SK-N-MC (cell line): ENCODE measurements around the gene KIF16B.

Source experiments
- DNase-seq: peaks from one replicate; pipeline ENCODE4 v3.0.0-alpha.2; 2011; ENCODE audit warnings: low read depth, low spot score
- H3K27ac ChIP-seq: fragments of 200-600 bp; sonication (generic); 2 replicates; pipeline ENCODE4 v1.5.1; 2016; ENCODE audit warnings: mixed run types
- H3K36me3 ChIP-seq: fragments of 200-600 bp; sonication (generic); 2 replicates; pipeline ENCODE4 v1.6.1; 2017; ENCODE audit warnings: antibody characterized with exemption, low read length, mixed read lengths; ENCODE audit not compliant: insufficient read depth
- H3K4me3 ChIP-seq: fragments of 200-600 bp; sonication (generic); 2 replicates; pipeline ENCODE4 v1.5.1; 2016
- H3K9ac ChIP-seq: fragments of 200-600 bp; sonication (generic); 2 replicates; pipeline ENCODE4 v1.8.0; 2017; ENCODE audit warnings: mixed run types, mixed read lengths; ENCODE audit not compliant: insufficient read length
- H3K9me3 ChIP-seq: fragments of 200-600 bp; sonication (generic); 2 replicates; pipeline ENCODE4 v1.6.1; 2017; ENCODE audit warnings: low read depth, mild to moderate bottlenecking, antibody characterized with exemption, low read length, moderate library complexity, mixed read lengths
- EZH2 ChIP-seq: fragments of 200-600 bp; sonication (generic); IDR thresholded peaks from one replicate; pipeline ENCODE4 v1.6.1; 2017; ENCODE audit warnings: antibody characterized with exemption
- FOXP2 ChIP-seq: optimal IDR thresholded peaks from 2 replicates; pipeline ENCODE3; 2011; ENCODE audit warnings: mild to moderate bottlenecking, moderate library complexity; ENCODE audit not compliant: insufficient read depth; ENCODE audit errors: extremely low read length, control extremely low read depth
- POLR2AphosphoS5 ChIP-seq: IDR thresholded peaks from 2 replicates; pipeline ENCODE4 v1.6.1; 2012; ENCODE audit warnings: mild to moderate bottlenecking, low read depth, low read length, borderline replicate concordance

Gene KIF16B

DNA sequence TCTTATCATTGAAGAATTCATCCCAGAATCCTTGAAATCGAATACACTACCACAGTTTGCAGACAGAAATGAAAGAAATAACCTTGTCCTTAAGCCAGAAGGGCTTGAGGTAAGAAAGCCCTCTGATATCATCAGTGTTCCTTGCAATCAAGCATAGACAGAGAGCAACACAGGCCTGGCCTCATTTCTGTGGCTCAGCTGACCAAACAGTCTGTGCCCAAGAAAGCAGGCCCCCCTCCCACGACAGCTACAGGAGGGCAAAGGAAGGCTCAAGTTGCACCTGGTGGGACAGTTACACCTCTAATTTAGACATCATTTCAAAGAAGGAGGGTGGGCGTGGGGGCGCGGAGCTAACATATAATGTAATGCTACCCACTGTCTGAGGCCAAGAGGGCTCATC, 21.6 kb downstream of the KIF16B start:
- Histone ChIP-seq H3K4me3 (no peak overlapping the region), H3K9me3 (no peaks in the 10 kb centered on the region), H3K36me3 (no peaks in the 10 kb centered on the region), H3K27ac (no peak overlapping the region), H3K9ac (no peak overlapping the region)
- TF ChIP-seq POLR2AphosphoS5 = no peak
- no peak for TF ChIP-seq FOXP2
- TF ChIP-seq EZH2 = no peak
- no peak for DNase-seq

DNA sequence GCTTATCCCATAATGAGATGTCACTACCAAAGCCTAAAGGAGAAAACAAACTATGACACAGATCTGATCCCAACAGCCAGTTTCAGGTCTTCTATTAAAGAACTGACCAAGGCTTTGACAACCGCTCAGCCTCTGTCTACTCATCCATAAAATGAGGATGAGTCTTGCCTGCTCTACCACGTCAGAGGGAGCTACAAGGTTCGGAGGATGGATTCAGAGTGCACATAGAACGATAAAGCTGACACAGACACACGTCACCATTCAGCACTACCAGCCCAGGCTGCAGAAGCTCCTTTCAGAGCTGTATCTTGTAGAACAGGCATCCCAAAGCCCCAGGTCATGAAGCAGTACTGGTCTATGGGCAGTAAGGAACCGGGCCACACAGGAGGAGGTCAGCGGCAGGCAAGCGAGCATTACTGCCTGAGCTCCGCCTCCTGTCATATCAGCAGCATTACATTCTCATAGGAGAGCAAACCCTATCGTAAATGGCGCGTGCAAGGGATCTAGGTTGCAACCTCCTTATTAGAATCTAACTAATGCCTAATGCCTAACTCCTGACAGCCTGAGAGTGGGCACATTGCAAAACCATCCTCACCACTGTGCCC, 25.1 kb downstream of the KIF16B start:
- no peak for DNase-seq
- Histone ChIP-seq H3K9ac (no peak overlapping the region), H3K9me3 (no peaks in the 10 kb centered on the region), H3K4me3 (no peak overlapping the region), H3K36me3 (no peaks in the 10 kb centered on the region), H3K27ac (no peak overlapping the region)
- TF ChIP-seq FOXP2 (no peak), EZH2 (no peak), POLR2AphosphoS5 (no peak)

DNA sequence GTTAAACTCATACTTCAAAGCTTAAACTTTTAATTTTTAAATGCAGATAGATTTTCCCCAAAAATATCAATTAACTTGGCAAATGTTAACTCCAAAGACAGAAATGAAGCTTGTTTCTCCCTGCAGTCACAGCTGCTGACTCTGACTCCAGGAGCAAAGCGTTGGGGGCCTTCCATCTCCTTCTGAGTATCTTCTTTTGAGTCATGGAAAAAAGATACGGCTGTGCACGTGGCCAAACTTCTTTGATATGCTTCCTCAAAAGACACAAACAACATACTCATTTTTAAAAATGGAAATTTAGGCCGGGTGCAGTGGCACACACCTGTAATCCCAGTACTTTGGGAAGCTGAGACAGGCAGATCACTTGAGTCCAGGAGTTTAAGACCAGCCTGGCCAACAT, 28.3 kb downstream of the KIF16B start:
- Histone ChIP-seq H3K27ac (no peak overlapping the region), H3K9ac (no peak overlapping the region), H3K36me3 (no peaks in the 10 kb centered on the region), H3K9me3 (no peaks in the 10 kb centered on the region), H3K4me3 (no peak overlapping the region)
- TF ChIP-seq FOXP2 (no peak), POLR2AphosphoS5 (no peak), EZH2 (no peak)
- DNase-seq = no peak

DNA sequence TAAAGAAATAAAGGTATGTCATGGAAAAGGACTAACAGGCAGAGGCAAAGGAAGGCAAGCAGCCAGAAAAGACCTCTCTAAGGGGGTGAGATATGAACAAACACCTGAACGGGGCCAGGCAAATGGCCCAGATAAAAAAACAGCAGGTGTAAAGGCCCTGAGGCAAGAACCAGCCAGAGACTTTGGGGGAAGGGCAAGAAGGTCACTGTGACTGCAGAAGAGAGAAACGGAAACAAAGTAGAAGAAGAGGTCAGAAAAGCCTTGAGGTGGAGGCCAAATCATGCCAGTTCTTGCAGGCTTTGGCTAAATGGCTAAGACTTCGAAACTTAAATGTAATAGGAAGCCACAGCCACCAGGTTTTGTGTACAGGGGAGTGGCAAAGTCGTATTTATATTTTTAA, 30.8 kb downstream of the KIF16B start:
- H3K9ac ChIP-seq = no peak overlapping the region
- TF ChIP-seq POLR2AphosphoS5 (no peak), EZH2 (no peak), FOXP2 (no peak)
- no peaks in the 10 kb centered on the region for H3K9me3 ChIP-seq
- no peak for DNase-seq
- H3K4me3 ChIP-seq = no peak overlapping the region
- no peak overlapping the region for H3K27ac ChIP-seq
- no peaks in the 10 kb centered on the region for H3K36me3 ChIP-seq

DNA sequence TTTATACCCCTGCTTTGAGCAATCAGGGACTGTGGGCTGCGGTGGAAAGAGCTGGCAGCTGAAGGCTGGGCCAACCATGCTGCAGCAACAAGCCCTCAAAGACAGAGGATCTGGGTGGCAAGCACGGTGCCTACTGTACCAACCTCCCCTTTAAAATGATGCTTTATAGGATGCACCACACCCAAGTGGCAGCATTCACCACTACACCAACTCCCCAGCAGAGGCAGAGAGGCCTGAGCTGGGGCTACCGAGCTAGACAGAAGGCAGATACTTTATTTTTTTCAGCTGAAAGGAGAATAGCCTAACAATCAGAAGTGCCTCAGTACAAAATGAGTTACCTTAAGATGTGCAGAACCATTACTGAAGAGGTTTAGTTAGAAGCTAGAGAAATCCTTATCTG, 31.4 kb downstream of the KIF16B start:
- Histone ChIP-seq H3K27ac (no peak overlapping the region), H3K36me3 (no peaks in the 10 kb centered on the region), H3K4me3 (no peak overlapping the region), H3K9me3 (no peaks in the 10 kb centered on the region), H3K9ac (no peak overlapping the region)
- no peak for TF ChIP-seq FOXP2
- TF ChIP-seq EZH2 = no peak
- TF ChIP-seq POLR2AphosphoS5 = no peak
- no peak for DNase-seq

DNA sequence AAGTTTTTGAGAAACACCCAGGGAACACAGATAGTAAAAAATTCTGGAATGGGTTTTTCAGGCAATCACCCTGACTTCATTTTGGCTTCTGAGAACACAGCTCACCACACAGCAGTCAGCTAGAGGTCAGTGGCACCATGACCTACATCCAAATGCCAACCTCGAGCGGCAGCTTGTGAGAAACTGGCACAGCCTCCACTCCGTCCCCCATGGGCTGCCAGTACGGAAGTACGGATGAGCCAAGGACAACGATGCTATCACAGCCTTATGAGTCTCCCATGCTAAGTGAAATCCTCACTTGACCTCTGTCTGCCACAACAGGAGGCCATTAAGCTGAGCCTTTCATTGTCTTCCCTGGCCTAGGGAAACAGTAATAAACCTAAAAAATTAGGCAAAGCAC, 32.0 kb downstream of the KIF16B start:
- no peak overlapping the region for H3K4me3 ChIP-seq
- no peak overlapping the region for H3K27ac ChIP-seq
- no peak for DNase-seq

DNA sequence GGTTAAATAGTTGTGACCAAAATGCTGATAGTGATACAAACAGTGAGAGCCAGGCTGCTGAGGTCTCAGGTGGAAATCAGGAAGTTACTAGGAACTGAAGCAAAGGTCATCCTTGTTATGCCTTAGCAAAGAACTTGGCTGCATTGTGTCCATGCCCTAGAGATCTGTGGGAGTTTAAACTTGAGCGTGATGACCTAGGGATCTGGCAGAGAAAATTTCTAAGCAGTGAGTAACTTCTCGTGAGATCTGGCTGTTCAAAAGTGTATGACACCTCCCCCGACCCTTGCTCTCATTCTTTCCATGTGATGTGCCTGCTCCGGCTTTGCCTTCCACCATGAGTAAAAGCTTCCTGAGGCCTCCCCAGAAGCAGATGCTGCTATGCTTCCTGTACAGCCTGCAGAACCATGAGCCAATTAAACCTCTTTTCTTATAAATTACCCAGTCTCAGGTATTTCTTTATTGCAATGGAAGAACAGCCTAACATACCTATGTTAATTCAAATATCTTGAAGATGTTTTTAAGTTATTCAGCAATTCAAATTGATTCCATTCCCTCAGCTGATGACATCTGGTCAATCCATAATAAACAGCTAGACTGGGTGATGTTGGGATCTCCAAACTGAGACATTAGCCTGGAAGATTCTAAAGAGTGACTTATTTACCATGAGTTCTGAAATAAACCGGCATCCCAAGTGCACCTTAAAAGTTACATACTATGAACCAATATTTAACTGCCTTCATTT, 33.8 kb downstream of the KIF16B start:
- H3K36me3 ChIP-seq = no peaks in the 10 kb centered on the region
- no peaks in the 10 kb centered on the region for H3K9me3 ChIP-seq
- H3K27ac ChIP-seq = no peak overlapping the region
- no peak overlapping the region for H3K4me3 ChIP-seq
- DNase-seq = no peak
- TF ChIP-seq EZH2 (no peak), FOXP2 (no peak), POLR2AphosphoS5 (no peak)
- no peak overlapping the region for H3K9ac ChIP-seq

More for the DNA sequence above, 32.0 kb downstream of the KIF16B start:
- H3K9ac ChIP-seq = no peak overlapping the region
- H3K9me3 ChIP-seq = no peaks in the 10 kb centered on the region
- no peaks in the 10 kb centered on the region for H3K36me3 ChIP-seq
- no peak for TF ChIP-seq EZH2
- no peak for TF ChIP-seq FOXP2
- TF ChIP-seq POLR2AphosphoS5 = no peak

DNA sequence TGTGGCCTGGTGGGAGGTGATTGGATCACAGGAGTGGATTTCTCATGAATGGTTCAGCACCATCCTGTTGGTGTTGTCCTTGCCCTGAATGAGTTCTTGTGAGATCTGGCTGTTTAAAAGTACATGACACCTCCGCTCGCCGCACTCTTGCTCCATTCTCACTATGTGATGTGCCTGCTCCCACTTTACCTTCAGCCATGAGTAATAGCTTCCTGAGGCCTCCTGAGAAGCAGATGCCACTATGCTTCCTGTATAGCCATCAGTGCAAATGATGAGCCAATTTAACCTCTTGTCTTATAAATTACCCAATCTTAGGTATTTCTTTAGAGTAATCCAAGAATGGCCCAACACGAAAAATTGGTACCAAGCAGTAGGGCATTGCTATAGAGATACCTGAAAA, 34.5 kb downstream of the KIF16B start:
- H3K4me3 ChIP-seq = no peak overlapping the region
- H3K36me3 ChIP-seq = no peaks in the 10 kb centered on the region
- no peaks in the 10 kb centered on the region for H3K9me3 ChIP-seq
- H3K27ac ChIP-seq = no peak overlapping the region
- TF ChIP-seq EZH2 (no peak), POLR2AphosphoS5 (no peak), FOXP2 (no peak)
- no peak for DNase-seq
- H3K9ac ChIP-seq = no peak overlapping the region
